H54 (cell line): ENCODE data around the gene MTMR6.
"Not testable (repeated sequence)": the region's sequence is repeated elsewhere in the genome, so short reads cannot be mapped to it uniquely, and the experiment has no call there.

Experiments used
- DNase-seq: peaks from one replicate; pipeline ENCODE4 v3.0.0; 2011; ENCODE audit warnings: low spot score, mixed read lengths; ENCODE audit not compliant: insufficient read length
- FAIRE-seq: peaks from 3 replicates; lab custom pipeline; 2011; peaks lifted over from hg19 to GRCh38; lab: Jason Lieb, UNC
- POLR2A ChIP-seq: IDR thresholded peaks from 2 replicates; pipeline ENCODE4 v1.6.1; 2011; ENCODE audit warnings: low read depth, mild to moderate bottlenecking, low read length

The MTMR6 gene

DNA sequence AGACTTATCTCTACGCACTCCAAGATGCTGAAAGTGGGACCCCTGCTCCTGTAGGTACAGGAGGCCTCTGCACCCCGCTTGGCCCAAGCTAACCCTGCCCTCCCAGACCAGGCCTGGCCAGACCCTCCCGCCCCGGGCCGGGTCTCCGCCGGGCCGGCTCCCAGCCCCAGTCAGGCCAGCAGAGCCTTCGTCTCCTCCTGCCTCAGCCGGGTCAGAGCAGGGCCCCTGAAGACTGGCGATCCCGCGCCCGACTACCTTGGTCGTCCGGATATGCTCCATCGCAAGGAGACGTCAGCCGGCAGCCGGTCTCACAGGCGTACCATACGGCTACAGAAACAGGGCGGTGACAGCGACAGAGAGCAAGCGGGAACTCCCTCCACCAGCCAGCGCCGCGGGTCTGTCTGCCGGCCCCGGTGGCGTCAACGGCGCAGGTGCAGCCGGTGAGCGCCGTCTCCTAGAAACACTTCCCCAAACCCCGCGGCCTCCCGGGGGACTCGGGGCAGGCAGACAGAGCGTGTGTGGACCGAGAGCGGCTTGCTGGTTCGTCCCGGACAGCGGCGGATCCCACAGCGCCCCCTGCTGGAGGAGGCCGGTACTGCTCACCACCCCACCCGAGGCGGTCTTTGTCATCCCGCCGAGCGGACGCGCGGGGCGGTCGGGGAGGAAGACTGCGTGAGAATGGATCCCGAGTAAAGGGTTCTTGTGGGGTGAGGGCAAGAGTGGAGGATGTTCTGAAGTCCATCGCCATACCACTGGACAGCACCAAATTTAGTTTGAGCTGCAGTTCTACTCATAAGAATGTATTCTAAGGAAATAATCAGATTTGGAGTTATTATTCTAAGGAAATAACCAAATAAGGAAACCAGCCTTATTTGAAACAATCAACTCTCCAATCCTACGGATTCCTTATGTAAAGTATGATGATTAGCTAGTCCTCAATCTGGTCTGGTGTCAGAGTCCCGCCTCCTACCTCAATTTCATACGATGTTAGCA lies at the start of gene MTMR6:
TSS of gene MTMR6 (minus strand) at position 520 of the 993 bp plus-strand sequence. CDS start at position 279, 241 bp downstream.
- DNase-seq, result peak; percentile 63
- FAIRE-seq, result no peak
- peak; percentile 55; the same call in 1 of the 2 replicates for TF ChIP-seq POLR2A

DNA sequence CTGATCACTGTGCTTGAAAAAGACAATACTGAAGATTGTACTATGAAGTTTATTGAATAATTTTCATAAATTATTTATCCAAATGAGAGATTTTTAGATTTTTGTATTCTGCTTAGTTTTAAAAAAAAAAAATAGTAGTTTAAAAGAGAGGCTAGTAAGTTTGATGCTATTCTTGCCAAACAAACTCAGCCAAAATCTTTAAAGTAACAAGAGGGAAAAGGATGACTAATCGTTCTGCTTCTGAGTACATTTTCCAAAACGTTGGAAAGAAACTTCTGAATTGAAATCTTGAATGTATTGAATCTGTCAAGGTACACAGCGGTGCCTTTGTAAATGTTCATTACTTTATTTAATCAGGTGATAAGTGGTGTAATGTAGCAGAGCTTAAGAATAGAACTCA lies 48.6 kb upstream of the MTMR6 start:
- FAIRE-seq (no peak), DNase-seq (no peak)
- no peak for TF ChIP-seq POLR2A

DNA sequence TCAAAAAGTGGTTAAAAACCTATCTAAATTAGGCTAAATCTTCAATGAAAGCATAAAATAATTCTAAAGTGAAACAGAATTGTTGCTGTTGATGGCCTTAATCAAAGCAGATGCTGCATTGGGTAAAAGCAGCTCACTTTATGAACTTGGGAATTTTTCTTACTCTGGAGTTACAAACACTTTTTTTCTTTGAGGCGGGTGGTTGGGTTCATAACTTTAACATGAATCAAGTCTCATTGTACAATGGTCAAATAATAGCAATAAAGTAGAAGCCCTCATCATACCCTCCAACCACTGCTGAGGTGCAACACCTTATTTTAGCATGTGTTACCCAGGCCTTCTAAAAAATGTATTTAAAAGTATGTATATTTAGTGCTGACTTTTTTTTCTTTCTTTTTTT lies 43.3 kb upstream of the MTMR6 start:
- FAIRE-seq (no peak), DNase-seq (no peak)
- no peak for TF ChIP-seq POLR2A

DNA sequence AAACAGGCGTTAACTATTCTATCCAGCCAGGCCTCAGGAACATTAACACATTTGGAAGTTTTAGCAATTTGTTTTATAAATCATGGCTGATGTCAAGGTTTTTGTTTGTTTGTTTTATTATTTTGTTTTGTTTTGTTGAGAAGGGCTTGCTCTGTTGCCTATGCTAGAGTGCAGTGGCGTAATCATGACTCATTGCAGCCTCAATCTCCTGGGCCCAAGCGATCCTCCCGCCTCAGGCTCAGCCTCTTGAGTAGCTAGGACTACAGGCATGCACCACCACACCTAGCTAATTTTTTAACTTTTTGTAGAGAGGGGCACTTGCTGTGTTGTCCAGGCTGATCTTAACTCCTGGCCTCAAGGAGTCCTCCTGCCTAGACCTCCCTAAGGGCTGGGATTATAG lies 42.4 kb upstream of the MTMR6 start:
- DNase-seq, result no peak
- no peak for FAIRE-seq
- TF ChIP-seq POLR2A, result no peak

DNA sequence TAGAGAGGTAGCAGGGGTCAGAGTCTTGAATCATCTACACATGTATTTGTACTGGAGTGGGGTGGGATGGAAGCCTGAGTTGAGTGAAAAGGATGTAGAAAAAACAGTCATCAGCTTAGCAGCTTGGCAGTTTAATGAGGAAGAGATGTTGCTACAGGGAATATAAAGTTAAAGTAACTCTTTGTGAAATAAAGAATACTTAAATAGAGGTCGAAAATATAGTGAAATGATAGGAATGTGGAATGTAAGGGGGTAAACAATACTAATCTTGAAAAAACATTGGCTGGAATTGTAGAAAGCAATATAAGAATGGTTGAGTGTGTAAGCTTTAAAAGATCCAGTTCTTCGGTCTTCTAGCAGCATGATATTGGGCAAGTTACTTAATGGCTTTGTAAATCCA lies 36.8 kb upstream of the MTMR6 start:
- DNase-seq, result no peak
- no peak for FAIRE-seq
- no peak for TF ChIP-seq POLR2A

DNA sequence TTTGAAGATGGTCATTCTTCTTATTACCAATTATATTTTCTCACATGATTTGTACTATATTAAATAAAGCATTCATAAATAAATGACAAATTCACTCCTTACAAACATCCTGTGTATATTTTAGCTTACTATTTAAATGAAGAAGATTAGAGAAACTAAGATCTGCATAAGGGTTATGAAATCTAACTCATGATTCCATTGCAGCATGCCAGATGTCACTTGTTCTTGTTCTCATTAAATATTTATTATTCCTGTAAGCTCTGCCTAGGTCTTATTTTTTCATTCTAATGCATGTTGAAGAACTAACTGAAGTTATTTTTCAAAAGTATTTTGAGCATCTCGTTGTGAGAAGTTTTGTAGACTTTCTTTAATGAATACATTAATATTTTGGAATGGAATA lies 32.5 kb upstream of the MTMR6 start:
- no peak for TF ChIP-seq POLR2A
- no peak for DNase-seq
- no peak for FAIRE-seq

DNA sequence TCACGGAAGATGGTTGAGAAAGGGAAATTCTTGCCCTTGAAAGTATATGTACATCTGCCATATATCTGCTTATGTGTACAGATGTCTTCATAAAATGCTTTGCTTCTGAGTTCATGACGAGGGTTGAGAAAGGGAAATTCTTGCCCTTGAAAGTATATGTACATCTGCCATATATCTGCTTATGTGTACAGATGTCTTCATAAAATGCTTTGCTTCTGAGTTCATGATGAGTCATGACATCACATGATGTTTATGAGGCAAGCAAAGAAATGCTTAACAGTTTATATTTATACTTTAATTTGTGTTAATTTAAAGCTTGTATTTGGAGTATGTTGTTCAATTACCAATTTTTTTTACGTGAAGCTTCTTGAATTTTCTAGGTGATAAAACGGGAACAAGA lies 31.7 kb upstream of the MTMR6 start:
- not testable (repeated sequence) for DNase-seq
- FAIRE-seq, result peak; percentile 68

DNA sequence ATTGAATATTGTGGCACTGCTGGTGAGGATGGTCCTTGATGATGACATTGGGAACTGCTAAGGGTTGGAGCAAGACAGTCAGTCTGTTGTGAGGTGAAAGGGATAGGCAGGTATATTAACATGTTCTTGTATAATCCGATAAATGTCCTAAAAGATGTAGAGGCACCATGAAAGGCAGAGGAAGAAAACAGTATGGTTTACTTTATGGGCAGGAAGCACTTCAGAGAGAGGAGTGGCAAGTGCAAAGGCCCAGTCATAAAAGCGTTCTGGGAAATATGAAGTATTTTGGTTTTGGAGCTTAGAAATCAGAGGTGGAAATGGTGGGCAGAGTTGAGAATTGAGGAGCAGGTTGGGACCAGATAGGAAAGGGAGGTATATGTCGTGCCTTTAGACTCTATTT lies 23.6 kb upstream of the MTMR6 start:
- no peak for FAIRE-seq
- TF ChIP-seq POLR2A, result no peak
- DNase-seq, result no peak

DNA sequence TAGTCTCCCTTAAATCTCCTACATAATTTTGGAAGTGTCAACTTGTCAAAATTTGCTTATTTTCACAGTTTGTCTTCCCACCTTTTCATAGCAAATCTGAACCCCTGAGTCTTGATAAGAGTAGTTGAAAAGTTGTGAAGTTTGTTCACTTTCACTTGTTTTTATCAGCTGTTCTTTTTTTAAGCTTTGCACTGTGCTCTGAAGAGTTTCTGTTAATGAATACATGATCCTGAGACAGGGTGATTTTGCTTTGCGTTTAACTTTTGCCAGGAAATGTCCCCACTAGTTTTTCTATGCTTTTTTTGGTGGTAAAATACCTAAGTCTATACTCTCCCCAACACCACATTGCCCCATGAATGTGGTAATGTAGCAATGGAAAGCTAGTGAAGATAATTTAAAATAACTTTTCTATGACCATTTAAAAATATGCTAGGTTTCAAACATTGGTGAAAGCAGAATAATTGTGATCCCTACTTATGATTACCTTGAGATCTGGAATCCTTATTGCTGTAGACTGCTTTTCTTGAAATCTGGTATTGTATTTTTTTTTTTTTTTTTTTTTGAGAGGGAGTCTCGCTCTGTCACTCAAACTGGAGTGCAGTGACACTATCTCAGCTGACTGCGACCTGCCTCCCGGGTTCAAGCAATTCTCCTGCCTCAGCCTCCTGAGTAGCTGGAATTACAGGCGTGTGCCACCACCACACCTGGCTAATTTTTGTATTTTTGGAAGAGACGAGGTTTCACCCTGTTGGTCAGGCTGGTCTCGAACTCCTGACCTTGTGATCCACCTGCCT lies 19.6 kb upstream of the MTMR6 start:
- DNase-seq (no peak), FAIRE-seq (no peak)

DNA sequence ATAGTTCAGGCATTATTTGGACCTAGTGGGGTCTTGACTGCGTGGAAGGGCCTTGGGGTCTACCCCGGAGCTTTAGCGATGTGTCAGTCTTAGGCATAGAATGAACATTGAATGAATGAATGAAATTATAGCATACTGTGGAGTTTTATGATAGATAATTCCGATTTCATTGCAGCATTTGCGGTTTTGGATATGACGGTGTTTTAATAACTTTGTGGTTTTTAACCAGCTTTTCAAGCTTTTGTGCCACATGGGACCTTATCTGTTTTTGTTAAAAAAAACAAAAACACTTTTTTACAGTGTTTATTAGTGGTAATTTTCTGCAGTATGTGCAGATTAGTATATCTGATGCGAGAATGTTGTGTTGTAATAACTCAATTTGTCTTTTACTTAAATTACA lies 14.8 kb upstream of the MTMR6 start:
- no peak for TF ChIP-seq POLR2A
- no peak for DNase-seq
- no peak for FAIRE-seq

More for the DNA sequence above, 19.6 kb upstream of the MTMR6 start:
- TF ChIP-seq POLR2A, result no peak

DNA sequence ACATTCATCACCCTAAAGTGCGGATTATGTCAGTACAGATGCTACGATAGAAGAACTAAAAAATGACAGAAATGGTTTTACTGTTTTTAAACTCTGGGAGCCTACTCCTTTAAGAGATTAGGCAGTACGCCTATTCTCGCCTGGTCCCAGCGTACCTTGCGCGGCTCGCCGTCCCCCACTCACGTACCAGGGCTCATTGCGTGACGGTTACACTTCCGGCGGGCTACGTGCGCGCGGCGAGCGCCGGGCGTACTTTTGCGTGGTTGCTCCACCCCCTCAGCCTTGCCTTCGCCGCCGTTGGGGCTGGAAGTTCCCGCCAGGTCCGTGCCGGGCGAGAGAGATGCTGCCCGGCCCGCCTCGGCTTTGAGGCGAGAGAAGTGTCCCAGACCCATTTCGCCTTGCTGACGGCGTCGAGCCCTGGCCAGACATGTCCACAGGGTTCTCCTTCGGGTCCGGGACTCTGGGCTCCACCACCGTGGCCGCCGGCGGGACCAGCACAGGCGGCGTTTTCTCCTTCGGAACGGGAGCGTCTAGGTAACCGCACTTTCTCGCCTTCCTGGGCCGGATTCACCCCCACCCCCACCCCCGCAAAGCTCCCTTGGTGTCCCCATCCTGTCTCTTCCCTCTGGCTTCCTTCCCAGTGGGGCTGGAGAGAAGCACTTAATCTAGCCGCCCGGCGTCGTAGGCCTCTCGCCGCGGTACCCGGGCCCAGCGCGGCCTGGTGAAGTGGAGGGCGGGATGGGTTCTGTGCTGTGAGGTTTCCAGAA lies 14.2 kb upstream of the MTMR6 start, which contains the start of gene NUP58:
TSS of gene NUP58 (plus strand) at position 279 of the 767 bp plus-strand sequence. CDS start at position 428, 149 bp downstream.
- peak; percentile 95 for TF ChIP-seq POLR2A
- peak; percentile 55 for DNase-seq
- FAIRE-seq, result peak; percentile 86

DNA sequence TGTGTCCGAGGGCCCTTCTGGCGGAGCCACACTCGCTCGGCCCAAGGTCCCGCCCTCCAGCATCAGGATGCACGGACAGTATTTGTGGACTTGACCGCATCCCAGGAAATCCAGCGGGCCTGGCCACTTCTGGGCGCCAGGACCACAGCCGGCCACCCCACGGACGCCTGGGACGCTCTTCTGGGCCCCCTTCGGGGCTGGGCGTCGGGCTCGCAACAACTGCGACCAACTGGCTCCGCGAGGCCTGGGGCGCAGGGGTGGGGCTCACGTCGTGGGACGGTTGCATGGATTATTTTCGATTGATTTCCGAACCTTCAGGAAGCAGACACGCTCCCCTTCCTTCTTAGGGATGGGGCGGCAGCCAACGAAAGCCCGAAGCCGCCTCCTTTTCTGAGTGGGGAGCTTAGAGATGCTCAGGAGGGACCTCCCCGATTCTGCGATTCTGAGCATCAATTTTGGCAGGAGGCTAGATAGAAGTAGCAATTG lies 13.6 kb upstream of the MTMR6 start:
- FAIRE-seq, result no peak
- no peak for DNase-seq
- TF ChIP-seq POLR2A, result no peak

DNA sequence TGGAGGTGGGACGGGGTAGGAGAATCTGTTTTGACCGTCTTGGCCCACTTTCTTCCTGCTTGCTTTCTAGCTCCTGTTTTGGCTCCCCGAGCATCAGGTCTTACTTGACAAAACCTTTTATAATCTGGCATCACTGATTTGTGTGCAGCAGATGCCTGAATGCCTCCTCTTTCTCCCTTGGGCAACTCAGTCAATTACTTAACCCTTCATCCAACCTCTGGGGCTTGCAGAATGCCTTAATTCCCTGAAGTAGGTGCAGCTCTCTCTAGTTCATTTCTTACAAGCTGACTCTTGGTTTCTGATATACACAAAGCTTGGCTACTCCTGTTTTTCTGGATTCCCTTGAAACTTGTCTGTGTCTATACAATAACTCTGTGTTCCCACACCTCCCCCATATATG lies 8.4 kb upstream of the MTMR6 start:
- FAIRE-seq, result no peak
- no peak for DNase-seq
- TF ChIP-seq POLR2A, result no peak
